Activated CD4-positive, alpha-beta T cell treated with anti-CD3 and anti-CD28 coated beads for 1 hour (primary cell): ENCODE results near the gene CKAP2L.
"Not testable (repeated sequence)": the region's sequence is repeated elsewhere in the genome, so short reads cannot be mapped to it uniquely, and the experiment has no call there.

Experiments used
- DNase-seq: peaks from one replicate; pipeline ENCODE4 v3.0.0-alpha.2; 2020

Gene CKAP2L

GRCh38 chr2:112725545-112726457, 38.6 kb downstream of the CKAP2L start:
- no peak for DNase-seq

- no peak for DNase-seq
Measured at GRCh38 chr2:112724591-112725525, 39.6 kb downstream of the CKAP2L start.

- no peak for DNase-seq
Measured at GRCh38 chr2:112723995-112724394, 40.4 kb downstream of the CKAP2L start.

- no peak for DNase-seq
Measured at GRCh38 chr2:112723547-112723940, 40.9 kb downstream of the CKAP2L start.

- DNase-seq = no peak
Measured at GRCh38 chr2:112722816-112723546, 41.4 kb downstream of the CKAP2L start.

GRCh38 chr2:112721819-112722522, 42.4 kb downstream of the CKAP2L start:
- no peak for DNase-seq

- DNase-seq = no peak
Measured at GRCh38 chr2:112720785-112721184, 43.6 kb downstream of the CKAP2L start, which contains the start of gene NT5DC4. Gene NT5DC4, plus strand, starts transcription at chr2:112721020. Its CDS starts 60 bp downstream, at chr2:112721080.

GRCh38 chr2:112718863-112719370, 45.5 kb downstream of the CKAP2L start:
- DNase-seq = no peak

GRCh38 chr2:112716826-112717352, 47.5 kb downstream of the CKAP2L start:
- DNase-seq = not testable (repeated sequence)

- not testable (repeated sequence) for DNase-seq
Measured at GRCh38 chr2:112716094-112716493, 48.3 kb downstream of the CKAP2L start.

- no peak for DNase-seq
Measured at GRCh38 chr2:112714836-112715631, 49.4 kb downstream of the CKAP2L start.

GRCh38 chr2:112714331-112714730, 50.1 kb downstream of the CKAP2L start:
- no peak for DNase-seq

- no peak for DNase-seq
Measured at GRCh38 chr2:112713926-112714325, 50.5 kb downstream of the CKAP2L start.

- DNase-seq = no peak
Measured at GRCh38 chr2:112713585-112713925, 50.9 kb downstream of the CKAP2L start.

- DNase-seq = no peak
Measured at GRCh38 chr2:112712903-112713584, 51.4 kb downstream of the CKAP2L start.

- DNase-seq = no peak
Measured at GRCh38 chr2:112712465-112712864, 51.9 kb downstream of the CKAP2L start.

- no peak for DNase-seq
Measured at GRCh38 chr2:112710956-112711750, 53.3 kb downstream of the CKAP2L start.

GRCh38 chr2:112709703-112710102, 54.7 kb downstream of the CKAP2L start:
- DNase-seq = no peak

- DNase-seq = no peak
Measured at GRCh38 chr2:112708968-112709367, 55.4 kb downstream of the CKAP2L start.
